ENCODE data around the gene KRT80.

KRT80 gene

GRCh38 chr12:52178443-52178842 is 13.4 kb downstream of the KRT80 start:
- DNase-seq: no peak

- no peak for DNase-seq
Measured at GRCh38 chr12:52175371-52176350, 16.2 kb downstream of the KRT80 start.

GRCh38 chr12:52173526-52173925 is 18.3 kb downstream of the KRT80 start:
- DNase-seq: no peak

GRCh38 chr12:52172956-52173355 is 18.9 kb downstream of the KRT80 start:
- DNase-seq: no peak

- no peak for DNase-seq
Measured at GRCh38 chr12:52171950-52172512, 19.8 kb downstream of the KRT80 start.

GRCh38 chr12:52170827-52171226 is 21.0 kb downstream of the KRT80 start:
- no peak for DNase-seq

- no peak for DNase-seq
Measured at GRCh38 chr12:52169886-52170285, 21.9 kb downstream of the KRT80 start.

GRCh38 chr12:52168019-52168717 is 23.6 kb downstream of the KRT80 start:
- no peak for DNase-seq

GRCh38 chr12:52167526-52167925 is 24.3 kb downstream of the KRT80 start:
- DNase-seq: no peak

GRCh38 chr12:52166672-52167071 is 25.1 kb downstream of the KRT80 start:
- no peak for DNase-seq

- no peak for DNase-seq
Measured at GRCh38 chr12:52165096-52165855, 26.5 kb downstream of the KRT80 start.

- DNase-seq: no peak
Measured at GRCh38 chr12:52164624-52165023, 27.2 kb downstream of the KRT80 start.

GRCh38 chr12:52162981-52163380 is 28.8 kb downstream of the KRT80 start:
- DNase-seq: no peak

GRCh38 chr12:52160200-52160599 is 31.6 kb downstream of the KRT80 start:
- no peak for DNase-seq

GRCh38 chr12:52157566-52158150 is 34.2 kb downstream of the KRT80 start:
- no peak for DNase-seq

- no peak for DNase-seq
Measured at GRCh38 chr12:52156757-52157565, 34.9 kb downstream of the KRT80 start.

GRCh38 chr12:52156311-52156710 is 35.5 kb downstream of the KRT80 start:
- DNase-seq: no peak

- DNase-seq: no peak
Measured at GRCh38 chr12:52155048-52155868, 36.6 kb downstream of the KRT80 start.

GRCh38 chr12:52152905-52153317 is 38.9 kb downstream of the KRT80 start:
- no peak for DNase-seq

All from cortex of kidney (tissue), 1 donor.